WTC11 (cell line): Measurements from ENCODE around the gene GALNT15. TPM values are rescaled to one million over a fixed set of nuclear protein-coding genes. Genes with fewer than 3 reads are reported as not detected.

Source experiments
- ATAC-seq: fragments of 200-7000 bp; cut with Tn5 transposase; 2 replicates; pipeline ENCODE4 v1.10.0; 2021; ENCODE audit warnings: mild to moderate bottlenecking, moderate library complexity
- CTCF ChIA-PET: fragments of 300-600 bp; sonication (Branson Sonifier 250); formaldehyde crosslinking; loops from one replicate; lab custom pipeline; 2021; ENCODE audit warnings: antibody characterized with exemption; lab: Charles Lee
- POLR2A ChIA-PET: fragments of 350-600 bp; sonication (Branson Sonifier 250); formaldehyde crosslinking; loops from one replicate; lab custom pipeline; 2021; ENCODE audit warnings: antibody characterized with exemption; lab: Charles Lee
- DNase-seq: peaks from one replicate; pipeline ENCODE4 v3.0.0; 2021; ENCODE audit warnings: low spot score
- H3K27ac Mint-ChIP-seq: 2 replicates; pipeline ENCODE4 v1.8.0; 2021; ENCODE audit warnings: mixed read lengths
- H3K27me3 Mint-ChIP-seq: 2 replicates; pipeline ENCODE4 v1.8.0; 2021; ENCODE audit warnings: low read depth, mild to moderate bottlenecking, moderate library complexity, mixed read lengths
- H3K36me3 Mint-ChIP-seq: 2 replicates; pipeline ENCODE4 v1.8.0; 2021; ENCODE audit warnings: mixed read lengths
- H3K4me1 Mint-ChIP-seq: 2 replicates; pipeline ENCODE4 v1.8.0; 2022; ENCODE audit warnings: mixed read lengths
- H3K4me3 Mint-ChIP-seq: 2 replicates; pipeline ENCODE4 v1.8.0; 2021; ENCODE audit warnings: mild to moderate bottlenecking, moderate library complexity, mixed read lengths
- H3K9me3 Mint-ChIP-seq: 2 replicates; pipeline ENCODE4 v1.8.0; 2021; ENCODE audit warnings: mixed read lengths
- ARID4B ChIP-seq: sonication (generic); formaldehyde crosslinking; IDR thresholded peaks from 2 replicates; pipeline ENCODE4 v1.8.0; 2023; ENCODE audit warnings: missing genetic modification reagents, mild to moderate bottlenecking, borderline replicate concordance
- CREB1 ChIP-seq: sonication (generic); formaldehyde crosslinking; IDR thresholded peaks from 2 replicates; pipeline ENCODE4 v1.8.0; 2023; ENCODE audit warnings: mild to moderate bottlenecking, missing genetic modification reagents
- CTCF ChIP-seq: fragments of 200-600 bp; IDR thresholded peaks from 2 replicates; pipeline ENCODE4 v1.8.0; 2022; ENCODE audit warnings: antibody characterized with exemption
- ERG ChIP-seq: fragments of 250-450 bp; sonication (Bioruptor Pico); IDR thresholded peaks from 2 replicates; pipeline ENCODE4 v1.8.0; 2021; ENCODE audit warnings: mild to moderate bottlenecking
- ETV6 ChIP-seq: sonication (generic); formaldehyde crosslinking; IDR thresholded peaks from 2 replicates; pipeline ENCODE4 v1.8.1; 2022; ENCODE audit warnings: mild to moderate bottlenecking, missing genetic modification reagents
- FOXP4 ChIP-seq: sonication (generic); formaldehyde crosslinking; IDR thresholded peaks from 2 replicates; pipeline ENCODE4 v1.8.0; 2022; ENCODE audit warnings: mild to moderate bottlenecking, missing genetic modification reagents
- HMGXB4 ChIP-seq: sonication (generic); formaldehyde crosslinking; IDR thresholded peaks from 2 replicates; pipeline ENCODE4 v1.8.1; 2023; ENCODE audit warnings: mild to moderate bottlenecking, moderate library complexity, missing genetic modification reagents
- JUN ChIP-seq: sonication (generic); formaldehyde crosslinking; IDR thresholded peaks from 2 replicates; pipeline ENCODE4 v1.8.0; 2023; ENCODE audit warnings: mild to moderate bottlenecking, missing genetic modification reagents
- MYBL2 ChIP-seq: sonication (generic); formaldehyde crosslinking; IDR thresholded peaks from 2 replicates; pipeline ENCODE4 v1.8.1; 2023; ENCODE audit warnings: mild to moderate bottlenecking, moderate library complexity, missing genetic modification reagents
- NR1H2 ChIP-seq: sonication (generic); formaldehyde crosslinking; IDR thresholded peaks from 2 replicates; pipeline ENCODE4 v1.9.0; 2021; ENCODE audit warnings: mild to moderate bottlenecking, moderate library complexity, missing genetic modification reagents
- RORB ChIP-seq: fragments of 250-450 bp; sonication (Bioruptor Pico); IDR thresholded peaks from 2 replicates; pipeline ENCODE4 v1.9.0; 2021; ENCODE audit warnings: mild to moderate bottlenecking
- SMAD3 ChIP-seq: sonication (generic); formaldehyde crosslinking; IDR thresholded peaks from 2 replicates; pipeline ENCODE4 v1.8.0; 2022; ENCODE audit warnings: missing genetic modification reagents, mild to moderate bottlenecking, borderline replicate concordance
- ZMAT4 ChIP-seq: fragments of 250-450 bp; sonication (Bioruptor Pico); IDR thresholded peaks from 2 replicates; pipeline ENCODE4 v1.9.0; 2021; ENCODE audit warnings: mild to moderate bottlenecking
- ZNF396 ChIP-seq: fragments of 250-450 bp; sonication (Bioruptor Pico); IDR thresholded peaks from 2 replicates; pipeline ENCODE4 v1.8.0; 2021; ENCODE audit warnings: mild to moderate bottlenecking, moderate library complexity, borderline replicate concordance
- ZNF423 ChIP-seq: fragments of 250-450 bp; sonication (Bioruptor Pico); IDR thresholded peaks from 2 replicates; pipeline ENCODE4 v2.1.2; 2022; ENCODE audit warnings: mild to moderate bottlenecking, moderate library complexity
- ZNF671 ChIP-seq: fragments of 250-450 bp; sonication (Bioruptor Pico); IDR thresholded peaks from 2 replicates; pipeline ENCODE4 v1.8.0; 2021; ENCODE audit warnings: mild to moderate bottlenecking
- total RNA-seq: library from RNA; stranded (reverse); gene quantifications from 3 replicates; pipeline ENCODE4 v1.2.3, GENCODE V29; 2021

GALNT15 gene
- total RNA-seq, 1 experiment from 2014 or later: 0.15 TPM

GRCh38 chr3:16245609-16246008 is 71.1 kb downstream of the GALNT15 start (continued):
- TF ChIP-seq ZMAT4 (CRISPR knock-in tag): no peak

- H3K27me3 Mint-ChIP-seq: peaks cover 3% of the 10 kb centered on the region; the same call in 1 of the 2 replicates
- no peak overlapping the region for H3K4me3 Mint-ChIP-seq
- H3K9me3 Mint-ChIP-seq: no peaks in the 10 kb centered on the region
- ChIA-PET POLR2A (no interaction called here), CTCF (interaction anchor here (1.0 to 2.5 kb wide), 8 partner anchors 11 to 384 kb away, joined by 3 to 11 read pairs (median 4); partner anchors contain the start of genes DPH3 and OXNAD1)
- ATAC-seq: peak; percentile 83
- H3K4me1 Mint-ChIP-seq: peaks cover 14% of the 10 kb centered on the region
- TF ChIP-seq RORB: no peak
- TF ChIP-seq FOXP4: no peak
- no peak for TF ChIP-seq CREB1 (CRISPR knock-in tag)
- TF ChIP-seq ZNF396 (CRISPR knock-in tag): no peak
- no peak for TF ChIP-seq NR1H2 (CRISPR knock-in tag)
- no peak for TF ChIP-seq ZNF423
- 0 out of 2 replicates have a peak, but pooled peaks have one; percentile 32 for TF ChIP-seq SMAD3 (CRISPR knock-in tag)
- no peak for TF ChIP-seq ARID4B
- TF ChIP-seq MYBL2 (CRISPR knock-in tag): no peak
- no peak for TF ChIP-seq JUN (CRISPR knock-in tag)
- no peak for TF ChIP-seq ERG (CRISPR knock-in tag)
- TF ChIP-seq CTCF: peak; percentile 89
- no peak for TF ChIP-seq ZMAT4 (CRISPR knock-in tag)
- no peak for TF ChIP-seq ZNF671 (CRISPR knock-in tag)
- peak; percentile 49; the same call in 1 of the 2 replicates for TF ChIP-seq ETV6 (CRISPR knock-in tag)
- TF ChIP-seq HMGXB4 (CRISPR knock-in tag): no peak
- no peaks in the 10 kb centered on the region for H3K36me3 Mint-ChIP-seq
- DNase-seq: peak; percentile 80
- no peak overlapping the region for H3K27ac Mint-ChIP-seq
Observed at GRCh38 chr3:16247282-16248061, 73.0 kb downstream of the GALNT15 start.
